NCI-H1092 (cell line): Measurements from ENCODE around the gene EPN2.
A peak's percentile ranks its signal among the peaks of the same experiment; 100 is the strongest.

Source experiments
- DNase-seq: peaks from one replicate; lab custom pipeline; 2025; lab: John Stamatoyannopoulos, UW

EPN2 gene

DNA sequence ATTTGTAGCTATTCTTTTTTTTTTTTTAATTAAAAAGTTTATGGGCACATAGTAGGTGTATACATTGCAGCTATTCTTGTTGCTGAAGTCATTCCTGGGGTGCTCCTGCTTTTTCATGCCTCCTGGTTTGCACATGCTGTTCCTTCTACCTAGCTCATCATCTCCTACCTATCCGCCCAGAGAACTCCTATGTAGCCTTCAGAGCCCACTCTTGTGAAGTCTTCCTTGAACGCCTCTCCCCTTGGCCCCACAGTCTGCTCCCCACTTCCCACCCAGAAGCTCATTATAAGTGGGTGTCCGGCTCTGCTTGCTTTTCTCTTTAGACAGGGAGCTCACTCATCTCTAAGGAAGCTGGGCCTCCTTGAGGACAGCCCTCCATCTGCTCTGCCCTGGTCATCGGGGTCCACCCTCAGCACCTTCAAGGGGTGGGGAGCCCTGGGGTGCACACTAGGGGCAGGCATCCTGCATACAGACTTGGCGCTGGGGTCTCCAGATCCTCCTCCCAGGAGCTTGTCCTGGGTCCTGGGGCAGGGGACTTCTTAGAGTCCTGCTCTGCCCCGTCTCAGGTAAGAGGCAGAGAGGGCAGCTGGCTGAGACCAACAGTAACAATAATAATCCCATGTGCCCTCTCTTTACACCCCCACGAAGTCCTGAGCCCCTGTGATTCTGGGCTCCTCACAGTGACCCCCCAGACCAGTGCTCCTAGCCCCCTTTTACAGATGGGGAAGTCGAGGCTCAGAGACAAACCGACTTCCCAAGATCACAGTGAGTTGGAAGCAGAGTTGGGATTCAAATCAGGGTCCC lies 128.9 kb downstream of the EPN2 start:
- DNase-seq: no peak

DNA sequence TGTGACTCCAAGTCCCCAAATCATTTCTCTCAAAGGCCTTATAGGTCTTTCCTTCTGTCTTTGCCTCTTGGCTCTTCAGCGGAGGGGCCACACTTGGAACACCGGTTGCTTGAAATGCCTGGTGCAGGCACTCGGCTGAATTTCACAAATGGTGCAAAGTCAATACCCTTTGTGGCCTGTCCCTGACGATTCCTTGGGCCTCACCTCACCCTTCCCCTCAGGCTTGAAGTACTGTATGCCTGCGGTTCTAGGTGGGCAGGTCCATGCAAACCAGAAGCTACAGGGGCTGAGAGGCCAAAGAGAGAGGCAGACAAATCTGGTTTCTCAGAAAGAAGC lies 129.4 kb downstream of the EPN2 start:
- no peak for DNase-seq

GRCh38 chr17:19368229-19368628 lies 131.1 kb downstream of the EPN2 start:
- no peak for DNase-seq

GRCh38 chr17:19369107-19369778 lies 132.1 kb downstream of the EPN2 start:
- no peak for DNase-seq

DNA sequence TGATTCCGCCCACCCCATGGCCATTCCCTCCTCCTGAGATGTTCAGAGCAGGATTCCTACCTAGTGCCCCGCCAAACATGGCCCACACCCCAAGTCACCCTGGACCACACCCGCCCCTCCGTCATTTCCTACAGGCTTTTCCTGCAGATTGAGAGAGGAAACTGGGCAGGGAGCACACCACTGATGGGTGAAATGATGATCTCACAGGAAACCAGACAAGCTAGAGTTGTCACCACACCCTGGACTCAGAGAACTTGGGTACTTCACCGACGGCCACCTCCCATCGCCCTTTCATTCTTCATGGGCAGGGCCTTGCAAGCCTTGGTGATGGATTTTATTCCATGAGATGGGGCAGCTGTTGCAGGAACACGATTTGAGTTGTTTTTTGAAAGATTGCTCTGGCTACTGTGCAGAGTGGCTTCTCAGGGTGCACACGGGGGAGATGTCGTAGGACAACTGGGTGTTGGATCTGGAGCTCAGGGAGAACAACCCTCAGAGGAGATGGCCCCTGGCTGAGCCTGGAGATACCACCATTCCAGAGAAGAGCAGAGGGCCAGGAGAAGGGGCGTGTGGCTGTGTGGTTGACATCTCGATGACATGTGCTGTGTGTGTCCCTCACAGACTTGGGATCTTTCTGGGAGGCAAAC lies 132.8 kb downstream of the EPN2 start:
- no peak for DNase-seq

DNA sequence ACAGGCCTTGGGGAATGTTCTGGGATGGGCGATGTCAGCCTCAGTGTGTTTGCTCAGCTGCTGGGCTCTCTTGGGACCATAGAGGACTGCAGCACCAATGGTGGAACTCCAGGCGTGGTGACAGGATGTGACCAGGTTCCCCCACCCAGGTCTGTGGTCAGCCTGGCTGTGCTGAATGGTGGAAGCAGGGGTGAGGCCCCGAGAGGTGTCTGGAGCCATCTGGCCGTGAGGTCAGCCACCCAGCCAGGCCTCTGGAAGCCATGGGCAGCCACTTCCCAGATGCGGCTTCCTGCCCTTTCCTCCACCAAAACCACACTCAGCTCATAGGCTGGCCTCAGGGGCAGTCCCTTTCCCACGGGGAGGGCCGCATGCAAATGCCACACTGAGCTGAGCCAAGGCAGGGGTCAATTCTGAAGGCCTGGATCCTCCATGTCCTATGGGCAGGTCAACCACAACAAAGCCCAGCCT lies 133.4 kb downstream of the EPN2 start:
- no peak for DNase-seq

DNA sequence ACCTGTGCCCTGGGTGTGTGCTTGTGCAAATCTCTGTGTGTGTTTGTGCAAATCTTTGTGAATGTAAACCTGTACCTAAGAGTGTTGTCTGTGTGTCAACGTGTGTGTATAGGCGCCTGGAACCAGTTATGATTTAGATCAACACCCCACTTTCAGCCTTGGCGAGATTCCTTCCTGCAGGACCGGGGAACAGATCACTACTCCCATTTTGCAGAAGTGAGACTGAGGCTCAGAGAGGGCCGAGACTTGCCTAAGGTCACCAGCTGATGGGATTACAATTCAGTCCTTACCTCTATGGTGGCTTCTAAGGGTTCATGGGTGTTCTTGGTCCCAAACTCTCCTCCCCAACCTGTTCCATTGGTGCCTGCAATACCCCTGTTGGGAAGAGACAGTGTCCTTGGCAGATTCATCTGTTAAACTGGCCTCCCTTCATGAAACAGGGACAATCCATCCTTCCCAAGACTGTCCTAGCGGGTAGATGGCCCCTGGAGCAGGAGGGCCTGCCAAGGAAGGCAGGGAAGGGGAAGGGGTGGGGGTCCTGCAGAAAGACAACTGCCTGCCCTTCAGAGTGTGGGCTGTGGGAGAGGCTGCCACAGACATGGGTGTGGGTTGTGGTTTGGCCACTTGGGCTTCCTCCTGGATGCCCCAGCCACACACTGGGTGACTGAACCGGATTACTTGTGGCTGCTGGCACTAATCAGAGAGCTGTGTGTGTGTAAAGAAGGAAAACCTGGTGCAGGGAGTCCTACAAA lies 134.3 kb downstream of the EPN2 start:
- DNase-seq: no peak

DNA sequence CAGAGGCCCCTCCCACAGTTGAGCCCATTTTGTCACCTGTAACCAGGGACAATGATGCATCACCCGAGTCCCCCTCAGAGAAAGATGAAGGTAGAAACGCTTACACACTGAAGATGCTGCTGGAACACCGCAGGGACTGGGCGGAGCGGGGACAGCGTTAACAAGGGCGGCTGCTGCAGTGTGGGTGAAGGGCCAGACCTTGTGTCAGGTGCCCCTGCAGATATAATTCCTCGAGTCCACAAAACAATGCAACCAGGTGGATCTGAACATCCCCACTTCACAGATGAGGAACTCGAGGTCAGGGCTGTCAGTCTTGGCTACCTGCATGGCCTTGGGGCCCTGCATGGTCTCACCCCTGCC lies 134.8 kb downstream of the EPN2 start:
- DNase-seq: no peak

DNA sequence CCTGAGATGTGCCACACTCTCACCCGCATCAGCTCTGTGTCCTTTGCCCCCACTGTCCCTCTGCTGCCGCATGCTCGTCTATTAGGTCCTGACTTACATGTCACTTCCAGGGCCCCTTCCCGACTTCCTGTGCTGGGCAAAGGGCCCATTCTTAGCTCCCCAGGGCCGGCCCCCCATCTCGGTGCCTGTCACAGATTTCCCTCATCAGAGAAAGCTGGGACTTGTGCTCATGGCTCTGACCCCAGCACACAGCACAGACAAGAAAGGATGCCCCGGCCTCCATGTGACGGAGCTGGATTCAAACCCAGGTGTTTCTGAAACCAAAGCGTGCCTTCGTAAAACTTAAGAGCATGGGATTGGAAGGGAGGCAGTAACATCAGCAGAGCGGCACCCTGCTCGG lies 135.3 kb downstream of the EPN2 start:
- no peak for DNase-seq

GRCh38 chr17:19372866-19373504 lies 135.8 kb downstream of the EPN2 start:
- no peak for DNase-seq

DNA sequence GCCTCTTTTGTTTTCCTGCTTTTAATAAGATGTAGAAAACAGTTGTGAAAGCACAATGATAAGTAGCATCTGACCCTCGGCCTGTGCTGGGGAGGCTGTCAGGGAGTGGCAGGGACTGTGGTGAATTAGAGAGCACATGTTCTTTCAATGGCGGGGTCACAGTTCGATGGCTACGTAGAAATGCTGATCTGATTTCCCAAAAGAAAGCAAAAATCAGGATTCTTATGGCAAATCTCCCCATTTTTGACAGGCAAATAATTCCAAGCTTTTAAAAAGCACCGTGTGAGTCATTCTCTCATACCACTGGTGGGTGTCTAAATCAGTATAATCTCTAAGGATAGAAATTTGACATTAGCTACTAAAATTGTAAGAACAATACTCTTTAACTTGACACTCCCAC lies 137.0 kb downstream of the EPN2 start:
- DNase-seq: no peak

DNA sequence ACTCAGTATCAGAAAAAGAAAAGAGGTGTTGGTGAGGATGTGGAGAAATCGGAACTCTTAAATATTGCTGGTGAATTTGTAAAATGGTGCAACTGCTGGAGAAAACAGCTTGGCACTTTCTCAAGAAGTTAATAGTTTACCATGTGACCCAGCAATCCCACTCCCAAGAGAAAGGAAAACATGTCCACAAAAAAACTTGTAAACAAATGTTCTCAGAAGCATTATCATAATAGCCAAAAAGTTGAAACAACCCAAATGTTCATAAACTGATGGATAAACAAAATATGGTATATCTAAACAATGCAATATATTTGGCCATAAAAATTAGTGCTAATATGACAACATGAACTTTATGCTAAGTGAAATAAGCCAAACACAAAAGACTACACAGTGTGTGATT lies 138.6 kb downstream of the EPN2 start:
- no peak for DNase-seq

GRCh38 chr17:19376811-19377210 lies 139.6 kb downstream of the EPN2 start:
- no peak for DNase-seq

DNA sequence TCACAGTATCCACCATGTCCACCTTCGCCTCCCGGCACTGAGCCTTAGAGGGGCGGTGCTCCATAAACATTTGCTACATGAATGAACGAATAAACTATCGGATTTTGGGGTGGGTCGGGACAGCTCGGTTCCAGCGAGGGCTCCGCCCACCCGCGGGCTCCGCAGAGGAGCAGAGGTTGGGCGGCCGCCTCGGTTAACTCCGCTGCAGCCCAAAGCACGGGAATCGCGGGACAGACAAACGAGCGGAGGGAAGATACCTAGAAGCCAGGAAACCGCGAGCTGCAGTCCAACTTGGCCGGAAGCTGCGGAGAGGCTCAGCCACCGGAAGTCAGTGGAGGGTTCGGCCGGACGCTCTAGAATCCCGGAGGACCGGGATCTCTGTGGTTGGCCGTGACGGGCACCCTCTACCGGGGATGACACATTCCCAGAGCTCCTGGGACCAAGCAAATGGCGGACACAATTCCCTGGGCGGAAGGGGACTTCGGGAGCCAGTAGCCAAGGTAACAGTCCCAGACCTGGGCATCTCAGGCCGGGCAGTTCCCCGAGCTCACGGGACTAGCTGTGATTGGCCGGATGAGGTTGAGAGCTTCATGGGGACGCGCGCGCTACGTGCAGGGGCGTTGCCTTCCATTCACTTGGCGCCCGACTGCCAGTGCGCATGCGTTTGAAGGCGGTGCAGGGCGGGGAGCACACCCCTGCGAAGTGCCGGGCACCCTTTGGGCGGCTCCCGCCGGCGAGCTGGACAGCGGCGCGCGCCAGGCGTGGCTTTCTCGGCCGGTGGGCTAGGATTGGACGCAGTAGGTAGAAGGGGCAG lies 140.6 kb downstream of the EPN2 start:
- DNase-seq: peak; percentile 92

GRCh38 chr17:19378416-19379360 lies 141.5 kb downstream of the EPN2 start, which contains the start of gene MAPK7:
Gene MAPK7 (plus strand): TSS chr17:19378498. CDS start chr17:19378901, 403 bp downstream.
- no peak for DNase-seq

DNA sequence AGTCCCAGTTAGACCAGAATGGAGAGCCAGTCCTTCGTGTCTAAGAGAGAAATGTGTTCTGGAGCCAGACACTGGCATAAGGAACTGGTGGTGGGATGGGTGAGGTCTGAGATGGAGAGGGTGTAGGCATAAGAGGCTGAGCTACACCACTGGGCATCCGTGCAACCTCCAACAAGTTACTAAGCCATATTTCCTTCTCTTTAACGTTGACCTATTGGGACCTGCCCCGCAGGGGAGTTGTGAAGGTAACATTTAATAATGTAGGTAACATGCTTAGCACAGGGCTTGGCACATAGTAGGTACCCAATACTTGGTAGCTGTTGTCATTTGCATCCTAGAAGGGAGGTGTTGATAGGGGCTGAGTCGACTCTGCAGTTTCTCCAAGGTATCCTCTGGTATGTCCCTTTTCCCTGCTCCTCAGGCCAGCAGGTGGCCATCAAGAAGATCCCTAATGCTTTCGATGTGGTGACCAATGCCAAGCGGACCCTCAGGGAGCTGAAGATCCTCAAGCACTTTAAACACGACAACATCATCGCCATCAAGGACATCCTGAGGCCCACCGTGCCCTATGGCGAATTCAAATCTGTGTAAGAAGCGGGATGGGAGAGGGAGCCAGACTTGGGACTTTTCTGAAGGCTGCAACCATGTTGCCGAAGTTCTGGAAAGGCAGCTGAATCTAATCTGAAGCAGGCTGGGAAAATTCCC lies 142.3 kb downstream of the EPN2 start:
- DNase-seq: no peak

DNA sequence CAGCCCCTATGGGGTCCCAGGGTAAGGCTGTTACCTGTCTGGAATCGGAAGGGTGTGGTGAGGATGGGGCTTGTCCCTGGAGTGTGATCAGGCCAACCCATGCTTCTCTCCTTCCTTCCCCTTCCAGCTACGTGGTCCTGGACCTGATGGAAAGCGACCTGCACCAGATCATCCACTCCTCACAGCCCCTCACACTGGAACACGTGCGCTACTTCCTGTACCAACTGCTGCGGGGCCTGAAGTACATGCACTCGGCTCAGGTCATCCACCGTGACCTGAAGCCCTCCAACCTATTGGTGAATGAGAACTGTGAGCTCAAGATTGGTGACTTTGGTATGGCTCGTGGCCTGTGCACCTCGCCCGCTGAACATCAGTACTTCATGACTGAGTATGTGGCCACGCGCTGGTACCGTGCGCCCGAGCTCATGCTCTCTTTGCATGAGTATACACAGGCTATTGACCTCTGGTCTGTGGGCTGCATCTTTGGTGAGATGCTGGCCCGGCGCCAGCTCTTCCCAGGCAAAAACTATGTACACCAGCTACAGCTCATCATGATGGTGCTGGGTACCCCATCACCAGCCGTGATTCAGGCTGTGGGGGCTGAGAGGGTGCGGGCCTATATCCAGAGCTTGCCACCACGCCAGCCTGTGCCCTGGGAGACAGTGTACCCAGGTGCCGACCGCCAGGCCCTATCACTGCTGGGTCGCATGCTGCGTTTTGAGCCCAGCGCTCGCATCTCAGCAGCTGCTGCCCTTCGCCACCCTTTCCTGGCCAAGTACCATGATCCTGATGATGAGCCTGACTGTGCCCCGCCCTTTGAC lies 143.5 kb downstream of the EPN2 start:
- no peak for DNase-seq

GRCh38 chr17:19381361-19381740 lies 144.2 kb downstream of the EPN2 start:
- no peak for DNase-seq
